Ammon's horn (tissue), 1 donor: ENCODE measurements around the gene ZNF575.

ENCODE experiments used
- DNase-seq: peaks from one replicate; pipeline ENCODE4 v3.0.0-alpha.2; 2016; ENCODE audit warnings: low spot score

Gene ZNF575

GRCh38 chr19:43574424-43575155 lies 41.6 kb downstream of the ZNF575 start:
- no peak for DNase-seq

- DNase-seq: peak; percentile 100
These were observed 42.4 kb downstream of the ZNF575 start, which contains the start of the genes PINLYP and XRCC1 for GRCh38 chr19:43575156-43575950. Gene PINLYP (plus strand): TSS chr19:43575801. CDS start chr19:43577192, 1,391 bp downstream. Gene XRCC1 (minus strand): TSS chr19:43575527. CDS start chr19:43575458, 69 bp downstream.

DNA sequence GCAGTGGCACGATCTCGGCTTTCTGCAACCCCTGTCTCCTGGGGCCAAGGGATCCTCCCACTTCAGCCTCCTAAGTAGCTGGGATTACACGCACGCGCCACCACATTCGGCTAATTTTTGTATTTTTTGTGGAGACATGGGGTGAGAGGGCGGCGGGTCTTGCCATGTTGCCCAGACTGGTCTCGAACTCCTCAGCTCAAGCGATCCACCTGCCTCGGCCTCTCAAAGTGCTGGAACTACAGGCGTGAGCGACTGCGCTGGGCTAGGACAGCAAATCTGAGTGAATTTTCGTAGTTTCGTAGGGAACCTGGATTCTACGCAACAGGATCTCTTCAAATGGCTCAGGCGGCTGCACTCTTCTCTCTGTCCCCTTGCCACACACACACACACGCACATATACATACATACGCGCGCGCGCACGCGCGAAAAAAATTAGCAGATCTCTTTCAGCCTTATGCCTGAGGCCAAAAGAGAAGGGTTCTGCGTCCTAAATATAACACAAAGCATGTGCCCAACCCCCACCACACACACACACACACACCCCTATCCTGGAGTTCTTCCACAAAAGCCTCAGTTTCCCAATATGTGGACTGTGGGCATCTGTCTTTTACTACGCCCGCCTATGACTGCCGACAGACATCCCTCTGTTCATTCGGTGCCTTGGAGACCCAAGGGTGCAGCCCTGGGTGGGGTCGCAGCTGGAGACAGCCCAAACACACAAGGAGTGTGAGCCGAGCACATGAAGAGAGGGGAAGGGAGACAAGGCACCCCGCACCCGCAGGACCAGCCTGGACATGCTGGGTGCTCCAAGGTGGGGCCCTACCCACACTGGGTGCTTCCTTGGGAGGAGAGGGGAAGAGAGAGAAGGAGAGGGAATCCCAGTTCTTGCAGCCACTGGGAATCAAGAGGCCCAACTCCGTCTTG lies 43.2 kb downstream of the ZNF575 start:
- DNase-seq: no peak

DNA sequence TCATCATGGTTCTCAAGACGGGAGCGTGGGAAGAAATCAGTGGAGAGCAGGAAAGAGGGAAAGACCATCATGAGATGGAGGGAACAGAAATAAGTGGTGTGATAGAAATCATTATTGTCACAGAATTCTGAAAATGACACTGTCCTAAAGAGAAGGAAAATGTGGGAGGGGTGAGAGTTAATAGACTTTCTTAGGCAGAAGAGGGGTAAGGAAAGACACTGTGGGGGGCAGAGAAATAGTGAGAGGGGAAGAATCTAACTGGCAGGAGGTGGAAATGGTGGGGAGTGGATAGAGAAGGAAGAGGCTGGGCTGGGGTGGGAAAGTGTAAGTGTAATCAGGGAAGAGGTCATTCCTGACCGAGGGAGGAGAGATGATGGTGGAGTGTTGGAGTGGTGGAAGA lies 45.8 kb downstream of the ZNF575 start:
- no peak for DNase-seq

DNA sequence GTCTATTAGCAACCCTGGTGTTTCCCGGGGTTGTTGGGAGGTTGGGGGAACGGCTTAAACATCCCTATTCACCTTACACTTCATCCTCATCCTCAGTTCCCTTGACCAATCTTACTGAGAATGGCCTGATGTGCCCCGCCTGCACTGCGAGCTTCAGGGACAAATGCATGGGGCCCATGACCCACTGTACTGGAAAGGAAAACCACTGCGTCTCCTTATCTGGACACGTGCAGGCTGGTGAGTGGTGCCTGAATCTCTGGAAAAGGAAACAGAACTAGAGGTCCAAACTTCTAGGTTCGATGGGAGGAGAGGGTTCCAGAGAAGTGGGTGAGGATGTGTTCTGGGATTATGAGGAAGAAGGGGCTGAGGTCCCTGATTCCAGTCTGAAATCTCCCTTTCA lies 48.5 kb downstream of the ZNF575 start:
- no peak for DNase-seq

- no peak for DNase-seq
These were observed 49.5 kb downstream of the ZNF575 start for GRCh38 chr19:43582495-43582894.

DNA sequence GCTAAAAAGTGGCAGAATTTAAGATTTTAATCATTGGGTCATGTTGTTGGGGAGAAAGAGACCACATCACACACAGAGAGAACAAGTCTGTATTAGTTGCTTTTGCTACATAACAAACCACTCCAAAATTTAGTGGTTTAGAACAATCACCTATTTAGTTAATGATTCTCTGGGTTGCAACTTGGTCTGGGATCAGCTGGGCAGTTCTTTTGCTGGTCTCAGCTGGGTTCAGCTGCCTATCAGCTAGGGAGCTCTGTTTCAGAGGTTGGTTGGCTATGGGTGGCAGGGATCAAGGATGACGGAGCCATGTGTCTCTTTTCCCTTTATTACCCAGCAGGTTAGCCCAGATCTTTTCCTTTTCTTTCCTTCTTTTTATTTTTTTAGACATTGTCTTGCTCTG lies 51.5 kb downstream of the ZNF575 start:
- DNase-seq: no peak
